Measurements from ENCODE around the gene DNAJC13. TPM values are rescaled to one million over a fixed set of nuclear protein-coding genes. Genes with fewer than 3 reads are reported as not detected.

DNAJC13 gene
- total and polyA plus RNA-seq, 2 experiments from 2014 or later, result 15.1 to 55.4 TPM

GRCh38 chr3:132444383-132444782 lies 27.1 kb downstream of the DNAJC13 start:
- TF ChIP-seq CTCF (IDR thresholded peaks at IDR 0.05; ENCODE audit: poor library complexity) (no peak), EZH2 (IDR thresholded peaks at IDR 0.05; ENCODE audit: borderline replicate concordance) (no peak), EZH2phosphoT487 (IDR thresholded peaks at IDR 0.05; ENCODE audit: low read depth, severe bottlenecking, unreplicated experiment) (no peak)
- H4K20me1 ChIP-seq (ENCODE audit: insufficient read depth, poor library complexity, severe bottlenecking), result peaks cover 7% of the 10 kb centered on the region
- H3K4me3 ChIP-seq, result no peak overlapping the region
- DNase-seq (ENCODE audit: low spot score), result no peak
- H3K27me3 ChIP-seq, result no peaks in the 10 kb centered on the region
- H3K79me2 ChIP-seq, result peaks cover 62% of the 10 kb centered on the region
- peaks cover 25% of the 10 kb centered on the region for H3K4me1 ChIP-seq (ENCODE audit: insufficient read depth)
- H3K27ac ChIP-seq, result peak overlapping the region; percentile 2
- no peaks in the 10 kb centered on the region for H3K9me3 ChIP-seq (ENCODE audit: low read depth)
- no peak overlapping the region for H2AFZ ChIP-seq
- no peaks in the 10 kb centered on the region for H3K9me2 ChIP-seq (replicated peaks; ENCODE audit: insufficient read depth)
- no peak overlapping the region for H3K4me2 ChIP-seq
- no peaks in the 10 kb centered on the region for H3K36me3 ChIP-seq (replicated peaks; ENCODE audit: insufficient read depth, low read depth)

GRCh38 chr3:132445817-132446216 lies 28.5 kb downstream of the DNAJC13 start:
- H2AFZ ChIP-seq, result no peak overlapping the region
- peaks cover 57% of the 10 kb centered on the region for H3K79me2 ChIP-seq
- no peak overlapping the region for H3K27ac ChIP-seq
- H3K4me1 ChIP-seq (ENCODE audit: insufficient read depth), result peaks cover 25% of the 10 kb centered on the region
- no peaks in the 10 kb centered on the region for H3K9me2 ChIP-seq (replicated peaks; ENCODE audit: insufficient read depth)
- peaks cover 7% of the 10 kb centered on the region for H4K20me1 ChIP-seq (ENCODE audit: insufficient read depth, poor library complexity, severe bottlenecking)
- H3K4me3 ChIP-seq, result no peak overlapping the region
- TF ChIP-seq EZH2phosphoT487 (IDR thresholded peaks at IDR 0.05; ENCODE audit: low read depth, severe bottlenecking, unreplicated experiment) (no peak), CTCF (IDR thresholded peaks at IDR 0.05; ENCODE audit: poor library complexity) (no peak), EZH2 (IDR thresholded peaks at IDR 0.05; ENCODE audit: borderline replicate concordance) (no peak)
- no peak overlapping the region for H3K4me2 ChIP-seq
- no peak for DNase-seq (ENCODE audit: low spot score)
- H3K27me3 ChIP-seq, result no peaks in the 10 kb centered on the region
- H3K36me3 ChIP-seq (replicated peaks; ENCODE audit: insufficient read depth, low read depth), result no peaks in the 10 kb centered on the region
- no peaks in the 10 kb centered on the region for H3K9me3 ChIP-seq (ENCODE audit: low read depth)

GRCh38 chr3:132448216-132448961 lies 31.1 kb downstream of the DNAJC13 start:
- DNase-seq (ENCODE audit: low spot score), result peak; percentile 14
- no peaks in the 10 kb centered on the region for H3K9me3 ChIP-seq (ENCODE audit: low read depth)
- H3K27ac ChIP-seq, result peak overlapping the region; percentile 8
- peaks cover 34% of the 10 kb centered on the region for H3K79me2 ChIP-seq
- H3K4me1 ChIP-seq (ENCODE audit: insufficient read depth), result peaks cover 25% of the 10 kb centered on the region
- H3K9me2 ChIP-seq (replicated peaks; ENCODE audit: insufficient read depth), result no peaks in the 10 kb centered on the region
- H3K36me3 ChIP-seq (replicated peaks; ENCODE audit: insufficient read depth, low read depth), result no peaks in the 10 kb centered on the region
- WGBS (ENCODE audit: low lambda C conversion rate, missing lambda C conversion rate), result 72% methylated on average over 6 of the region's 6 CpGs
- H3K4me3 ChIP-seq, result no peak overlapping the region
- H3K4me2 ChIP-seq, result no peak overlapping the region
- H2AFZ ChIP-seq, result no peak overlapping the region
- peaks cover 3% of the 10 kb centered on the region for H4K20me1 ChIP-seq (ENCODE audit: insufficient read depth, poor library complexity, severe bottlenecking)
- TF ChIP-seq EZH2phosphoT487 (IDR thresholded peaks at IDR 0.05; ENCODE audit: low read depth, severe bottlenecking, unreplicated experiment), result no peak
- no peak for TF ChIP-seq CTCF (IDR thresholded peaks at IDR 0.05; ENCODE audit: poor library complexity)
- TF ChIP-seq EZH2 (IDR thresholded peaks at IDR 0.05; ENCODE audit: borderline replicate concordance), result no peak
- H3K27me3 ChIP-seq, result no peaks in the 10 kb centered on the region
